ENCODE data around the gene MVP. TPM values are rescaled to one million over a fixed set of nuclear protein-coding genes. Genes with fewer than 3 reads are reported as not detected.

MVP gene
- total RNA-seq, 3 donors from 2014 or later, result 307 to 552 (median 529) TPM

- intact Hi-C loops (cut with DNase I, micrococcal nuclease), result no loop called here
- ATAC-seq, result peak; percentile 48
- H3K4me3 ChIP-seq, result no peak overlapping the region
- no peak for TF ChIP-seq CTCF (IDR thresholded peaks at IDR 0.05)
- H3K36me3 ChIP-seq (ENCODE audit: low read depth), result no peaks in the 10 kb centered on the region
- H3K4me1 ChIP-seq (ENCODE audit: low read depth), result peaks cover 86% of the 10 kb centered on the region
- DNase-seq, result peak; percentile 59 to 67 (median 64)
- no peaks in the 10 kb centered on the region for H3K9me3 ChIP-seq
These were observed 1.4 kb downstream of the MVP start for GRCh38 chr16:29821643-29822115.

- Histone ChIP-seq H3K36me3 (ENCODE audit: low read depth) (no peaks in the 10 kb centered on the region), H3K9me3 (no peaks in the 10 kb centered on the region), H3K4me3 (no peak overlapping the region), H3K4me1 (ENCODE audit: low read depth) (peaks cover 88% of the 10 kb centered on the region)
- ATAC-seq (no peak), DNase-seq (no peak)
- intact Hi-C loops (cut with DNase I, micrococcal nuclease), result no loop called here
- TF ChIP-seq CTCF (IDR thresholded peaks at IDR 0.05), result no peak
These were observed 4.4 kb downstream of the MVP start for GRCh38 chr16:29824589-29825144.

GRCh38 chr16:29825145-29826044, 5.1 kb downstream of the MVP start:
- no peaks in the 10 kb centered on the region for H3K36me3 ChIP-seq (ENCODE audit: low read depth)
- DNase-seq (peak; percentile 59 to 73 (median 66)), ATAC-seq (peak; percentile 37)
- H3K4me1 ChIP-seq (ENCODE audit: low read depth), result peaks cover 89% of the 10 kb centered on the region
- no peaks in the 10 kb centered on the region for H3K9me3 ChIP-seq
- no peak for TF ChIP-seq CTCF (IDR thresholded peaks at IDR 0.05)
- no peak overlapping the region for H3K4me3 ChIP-seq
- intact Hi-C loops (cut with DNase I, micrococcal nuclease), result no loop called here

GRCh38 chr16:29826342-29826695, 6.1 kb downstream of the MVP start:
- TF ChIP-seq CTCF (IDR thresholded peaks at IDR 0.05), result no peak
- no peak for ATAC-seq
- no peaks in the 10 kb centered on the region for H3K9me3 ChIP-seq
- peak in 2 of 3 donors; percentile 35 to 36 for DNase-seq
- peaks cover 87% of the 10 kb centered on the region for H3K4me1 ChIP-seq (ENCODE audit: low read depth)
- intact Hi-C loops (cut with DNase I, micrococcal nuclease), result no loop called here
- H3K4me3 ChIP-seq, result no peak overlapping the region
- no peaks in the 10 kb centered on the region for H3K36me3 ChIP-seq (ENCODE audit: low read depth)

- no peak for ATAC-seq
- Histone ChIP-seq H3K36me3 (ENCODE audit: low read depth) (peaks cover 8% of the 10 kb centered on the region), H3K4me3 (no peak overlapping the region), H3K9me3 (no peaks in the 10 kb centered on the region), H3K4me1 (ENCODE audit: low read depth) (peaks cover 44% of the 10 kb centered on the region)
- no peak for TF ChIP-seq CTCF (IDR thresholded peaks at IDR 0.05)
- DNase-seq, result no peak
- intact Hi-C loops (cut with DNase I, micrococcal nuclease), result no loop called here
These were observed 10.5 kb downstream of the MVP start for GRCh38 chr16:29830774-29831173.
